Measurements from ENCODE around the gene HNRNPA2B1.

The HNRNPA2B1 gene

GRCh38 chr7:26191233-26191973 lies 9.1 kb downstream of the HNRNPA2B1 start:
- no peaks in the 10 kb centered on the region for H3K27me3 ChIP-seq (ENCODE audit: control insufficient read depth in 2 of 2, insufficient read depth in 2 of 2, low read length in 2 of 2)
- H3K9ac ChIP-seq (ENCODE audit: low read depth in 1 of 2, low read length in 2 of 2): no peak overlapping the region
- H3K4me3 ChIP-seq (ENCODE audit: low read length in 2 of 2): no peak overlapping the region
- H3K9me3 ChIP-seq (ENCODE audit: control insufficient read depth in 2 of 2, low read length in 2 of 2): no peaks in the 10 kb centered on the region
- H3K36me3 ChIP-seq (ENCODE audit: control insufficient read depth in 2 of 2, insufficient read depth in 2 of 2, low read length in 2 of 2): peaks cover 74 to 85% of the 10 kb centered on the region in 2 donors
- no peak overlapping the region for H3K27ac ChIP-seq (ENCODE audit: low read depth in 2 of 2, low read length in 2 of 2)
- peaks cover 11 to 20% of the 10 kb centered on the region in 2 donors for H3K4me1 ChIP-seq (ENCODE audit: control insufficient read depth in 2 of 2, insufficient read depth in 2 of 2, low read length in 2 of 2)

DNA sequence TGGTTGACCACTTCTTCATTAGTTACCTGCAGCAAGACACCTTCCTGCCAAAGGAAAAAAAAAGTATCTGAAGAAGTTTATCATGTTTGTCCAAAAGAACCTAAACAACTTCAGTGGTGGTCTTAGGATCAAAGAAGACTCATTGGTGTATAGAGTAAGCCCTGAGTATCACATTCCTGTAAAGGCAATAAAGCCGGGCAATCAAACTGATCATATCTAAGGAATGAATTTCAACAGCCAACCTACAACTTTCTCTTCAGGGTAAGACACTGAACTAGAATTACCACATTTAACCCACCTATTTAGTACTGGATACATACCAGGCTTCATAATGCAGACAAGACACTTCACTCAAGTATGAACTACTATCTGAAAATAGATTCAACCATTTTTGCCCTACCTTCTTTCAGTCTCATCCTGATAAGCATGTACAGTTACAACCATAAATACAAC lies 10.1 kb downstream of the HNRNPA2B1 start:
- Histone ChIP-seq H3K9me3 (ENCODE audit: control insufficient read depth in 2 of 2, low read length in 2 of 2) (no peaks in the 10 kb centered on the region), H3K4me3 (ENCODE audit: low read length in 2 of 2) (no peak overlapping the region), H3K9ac (ENCODE audit: low read depth in 1 of 2, low read length in 2 of 2) (no peak overlapping the region), H3K4me1 (ENCODE audit: control insufficient read depth in 2 of 2, insufficient read depth in 2 of 2, low read length in 2 of 2) (peaks cover 4 to 12% of the 10 kb centered on the region in 2 donors), H3K36me3 (ENCODE audit: control insufficient read depth in 2 of 2, insufficient read depth in 2 of 2, low read length in 2 of 2) (peaks cover 65 to 76% of the 10 kb centered on the region in 2 donors), H3K27ac (ENCODE audit: low read depth in 2 of 2, low read length in 2 of 2) (no peak overlapping the region), H3K27me3 (ENCODE audit: control insufficient read depth in 2 of 2, insufficient read depth in 2 of 2, low read length in 2 of 2) (no peaks in the 10 kb centered on the region)

DNA sequence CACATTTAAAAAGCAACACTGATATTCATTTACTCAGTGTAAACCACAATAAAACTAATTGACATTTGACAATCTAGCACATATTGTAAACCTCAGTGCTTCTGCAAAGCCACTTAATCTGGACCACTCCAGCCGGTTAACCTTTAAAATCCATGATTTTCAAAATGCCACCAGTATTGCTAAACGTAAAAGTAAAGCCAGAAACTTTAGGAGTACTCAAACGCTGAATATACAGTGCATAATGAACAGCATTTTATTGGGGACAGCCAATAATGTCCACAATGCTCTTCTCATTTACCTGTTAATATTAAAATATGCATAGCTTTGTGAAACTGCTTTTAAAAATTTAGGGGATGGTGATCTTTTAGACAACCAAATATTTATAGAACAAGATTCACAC lies 10.8 kb downstream of the HNRNPA2B1 start:
- H3K27ac ChIP-seq (ENCODE audit: low read depth in 2 of 2, low read length in 2 of 2): no peak overlapping the region
- peaks cover 62 to 71% of the 10 kb centered on the region in 2 donors for H3K36me3 ChIP-seq (ENCODE audit: control insufficient read depth in 2 of 2, insufficient read depth in 2 of 2, low read length in 2 of 2)
- peaks cover 4 to 12% of the 10 kb centered on the region in 2 donors for H3K4me1 ChIP-seq (ENCODE audit: control insufficient read depth in 2 of 2, insufficient read depth in 2 of 2, low read length in 2 of 2)
- no peak overlapping the region for H3K4me3 ChIP-seq (ENCODE audit: low read length in 2 of 2)
- no peak overlapping the region for H3K9ac ChIP-seq (ENCODE audit: low read depth in 1 of 2, low read length in 2 of 2)
- no peaks in the 10 kb centered on the region for H3K9me3 ChIP-seq (ENCODE audit: control insufficient read depth in 2 of 2, low read length in 2 of 2)
- no peaks in the 10 kb centered on the region for H3K27me3 ChIP-seq (ENCODE audit: control insufficient read depth in 2 of 2, insufficient read depth in 2 of 2, low read length in 2 of 2)

GRCh38 chr7:26188957-26189541 lies 11.5 kb downstream of the HNRNPA2B1 start:
- no peaks in the 10 kb centered on the region for H3K27me3 ChIP-seq (ENCODE audit: control insufficient read depth in 2 of 2, insufficient read depth in 2 of 2, low read length in 2 of 2)
- peaks cover 4 to 8% of the 10 kb centered on the region in 2 donors for H3K4me1 ChIP-seq (ENCODE audit: control insufficient read depth in 2 of 2, insufficient read depth in 2 of 2, low read length in 2 of 2)
- no peak overlapping the region for H3K27ac ChIP-seq (ENCODE audit: low read depth in 2 of 2, low read length in 2 of 2)
- no peaks in the 10 kb centered on the region for H3K9me3 ChIP-seq (ENCODE audit: control insufficient read depth in 2 of 2, low read length in 2 of 2)
- no peak overlapping the region for H3K4me3 ChIP-seq (ENCODE audit: low read length in 2 of 2)
- no peak overlapping the region for H3K9ac ChIP-seq (ENCODE audit: low read depth in 1 of 2, low read length in 2 of 2)
- H3K36me3 ChIP-seq (ENCODE audit: control insufficient read depth in 2 of 2, insufficient read depth in 2 of 2, low read length in 2 of 2): peaks cover 55 to 66% of the 10 kb centered on the region in 2 donors

GRCh38 chr7:26188206-26188956 lies 12.2 kb downstream of the HNRNPA2B1 start:
- no peaks in the 10 kb centered on the region for H3K9me3 ChIP-seq (ENCODE audit: control insufficient read depth in 2 of 2, low read length in 2 of 2)
- no peaks in the 10 kb centered on the region for H3K27me3 ChIP-seq (ENCODE audit: control insufficient read depth in 2 of 2, insufficient read depth in 2 of 2, low read length in 2 of 2)
- H3K9ac ChIP-seq (ENCODE audit: low read depth in 1 of 2, low read length in 2 of 2): no peak overlapping the region
- H3K36me3 ChIP-seq (ENCODE audit: control insufficient read depth in 2 of 2, insufficient read depth in 2 of 2, low read length in 2 of 2): peaks cover 49 to 60% of the 10 kb centered on the region in 2 donors
- no peak overlapping the region for H3K27ac ChIP-seq (ENCODE audit: low read depth in 2 of 2, low read length in 2 of 2)
- H3K4me3 ChIP-seq (ENCODE audit: low read length in 2 of 2): no peak overlapping the region
- H3K4me1 ChIP-seq (ENCODE audit: control insufficient read depth in 2 of 2, insufficient read depth in 2 of 2, low read length in 2 of 2): peaks cover 0 to 4% of the 10 kb centered on the region in 2 donors

- no peak overlapping the region for H3K4me3 ChIP-seq (ENCODE audit: low read length in 2 of 2)
- no peaks in the 10 kb centered on the region for H3K4me1 ChIP-seq (ENCODE audit: control insufficient read depth in 2 of 2, insufficient read depth in 2 of 2, low read length in 2 of 2)
- no peak overlapping the region for H3K9ac ChIP-seq (ENCODE audit: low read depth in 1 of 2, low read length in 2 of 2)
- H3K9me3 ChIP-seq (ENCODE audit: control insufficient read depth in 2 of 2, low read length in 2 of 2): no peaks in the 10 kb centered on the region
- H3K36me3 ChIP-seq (ENCODE audit: control insufficient read depth in 2 of 2, insufficient read depth in 2 of 2, low read length in 2 of 2): peaks cover 41 to 52% of the 10 kb centered on the region in 2 donors
- H3K27ac ChIP-seq (ENCODE audit: low read depth in 2 of 2, low read length in 2 of 2): no peak overlapping the region
- H3K27me3 ChIP-seq (ENCODE audit: control insufficient read depth in 2 of 2, insufficient read depth in 2 of 2, low read length in 2 of 2): no peaks in the 10 kb centered on the region
Observed at GRCh38 chr7:26187380-26188205, 13.0 kb downstream of the HNRNPA2B1 start.

DNA sequence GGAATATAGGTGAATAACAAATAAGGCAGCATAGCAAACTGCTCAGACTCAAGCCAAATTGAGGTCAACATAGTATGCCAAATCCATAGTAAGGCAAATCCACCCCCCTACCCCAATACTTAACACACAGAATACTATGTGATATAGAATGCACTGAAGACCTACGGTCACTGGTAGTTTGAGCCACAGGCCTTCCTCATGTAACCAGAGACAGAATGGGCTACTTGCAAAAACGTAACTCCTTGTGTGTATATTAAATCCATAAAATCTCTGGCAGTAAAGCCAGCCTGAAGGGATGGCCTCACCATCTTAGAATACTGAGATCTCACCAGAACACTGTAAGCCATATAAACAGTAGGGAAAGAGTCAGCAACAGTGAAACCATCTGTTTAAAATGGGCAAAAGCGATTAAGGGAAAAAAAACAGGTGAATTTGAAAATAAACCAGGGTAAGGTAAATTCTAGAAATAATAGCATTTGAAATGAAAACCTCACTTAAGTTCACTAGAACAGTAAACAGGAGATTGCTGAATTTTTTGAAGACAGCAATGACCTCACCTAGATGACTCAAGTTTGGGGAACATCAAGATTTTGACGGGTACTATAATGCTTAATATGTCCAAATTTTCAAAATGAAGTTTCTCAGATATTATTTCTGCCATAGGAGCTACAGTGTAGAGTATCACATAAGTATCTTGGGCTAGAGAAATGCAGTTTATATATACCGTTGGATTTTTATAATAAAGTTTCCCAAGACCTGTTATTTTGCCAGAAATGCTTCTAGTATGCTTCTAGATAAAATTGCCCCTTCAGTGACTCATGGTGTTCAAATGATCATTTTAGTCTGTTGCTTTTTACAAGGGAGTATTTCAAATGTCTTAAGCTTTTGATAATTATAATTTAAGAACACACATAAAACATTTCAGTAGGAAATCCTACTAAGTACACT lies 13.9 kb downstream of the HNRNPA2B1 start:
- no peak overlapping the region for H3K9ac ChIP-seq (ENCODE audit: low read depth in 1 of 2, low read length in 2 of 2)
- H3K4me1 ChIP-seq (ENCODE audit: control insufficient read depth in 2 of 2, insufficient read depth in 2 of 2, low read length in 2 of 2): no peaks in the 10 kb centered on the region
- no peak overlapping the region for H3K4me3 ChIP-seq (ENCODE audit: low read length in 2 of 2)
- no peaks in the 10 kb centered on the region for H3K27me3 ChIP-seq (ENCODE audit: control insufficient read depth in 2 of 2, insufficient read depth in 2 of 2, low read length in 2 of 2)
- no peak overlapping the region for H3K27ac ChIP-seq (ENCODE audit: low read depth in 2 of 2, low read length in 2 of 2)
- peaks cover 32 to 42% of the 10 kb centered on the region in 2 donors for H3K36me3 ChIP-seq (ENCODE audit: control insufficient read depth in 2 of 2, insufficient read depth in 2 of 2, low read length in 2 of 2)
- no peaks in the 10 kb centered on the region for H3K9me3 ChIP-seq (ENCODE audit: control insufficient read depth in 2 of 2, low read length in 2 of 2)

DNA sequence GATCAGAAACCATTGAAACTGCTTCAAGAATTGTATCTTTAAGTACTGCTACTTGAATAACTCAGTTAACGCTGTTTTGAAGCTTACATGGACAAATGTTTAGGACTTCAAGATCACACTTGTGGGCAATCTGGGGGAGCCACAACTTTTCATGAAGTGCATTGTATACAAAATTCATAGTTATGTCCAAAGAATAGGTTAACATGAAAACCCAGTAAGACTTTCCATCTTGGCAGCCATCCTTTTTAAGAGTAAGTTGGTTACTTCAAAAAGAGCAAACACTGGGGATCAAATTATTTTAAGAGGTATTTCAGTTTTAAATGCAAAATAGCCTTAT lies 14.7 kb downstream of the HNRNPA2B1 start:
- H3K4me1 ChIP-seq (ENCODE audit: control insufficient read depth in 2 of 2, insufficient read depth in 2 of 2, low read length in 2 of 2): no peaks in the 10 kb centered on the region
- peaks cover 26 to 35% of the 10 kb centered on the region in 2 donors for H3K36me3 ChIP-seq (ENCODE audit: control insufficient read depth in 2 of 2, insufficient read depth in 2 of 2, low read length in 2 of 2)
- no peak overlapping the region for H3K27ac ChIP-seq (ENCODE audit: low read depth in 2 of 2, low read length in 2 of 2)
- H3K27me3 ChIP-seq (ENCODE audit: control insufficient read depth in 2 of 2, insufficient read depth in 2 of 2, low read length in 2 of 2): no peaks in the 10 kb centered on the region
- no peaks in the 10 kb centered on the region for H3K9me3 ChIP-seq (ENCODE audit: control insufficient read depth in 2 of 2, low read length in 2 of 2)
- H3K9ac ChIP-seq (ENCODE audit: low read depth in 1 of 2, low read length in 2 of 2): no peak overlapping the region
- H3K4me3 ChIP-seq (ENCODE audit: low read length in 2 of 2): no peak overlapping the region

All from mucosa of rectum (tissue), 2 donors.